ENCODE data around the gene FRMD5.

FRMD5 gene

GRCh38 chr15:43879386-43880355 is 315.4 kb downstream of the FRMD5 start:
- no peak for TF ChIP-seq CTCF (IDR thresholded peaks at IDR 0.05; ENCODE audit: control insufficient read depth, insufficient read depth, low read depth, low read length, missing control alignments)
- no peak for DNase-seq (ENCODE audit: low read depth)
- no peak overlapping the region for H3K4me3 ChIP-seq (ENCODE audit: control insufficient read depth, low read depth, low read length)

- no peak overlapping the region for H3K4me3 ChIP-seq (ENCODE audit: control insufficient read depth, low read depth, low read length)
- DNase-seq (ENCODE audit: low read depth): no peak
- TF ChIP-seq CTCF (IDR thresholded peaks at IDR 0.05; ENCODE audit: control insufficient read depth, insufficient read depth, low read depth, low read length, missing control alignments): no peak
Measured at GRCh38 chr15:43878446-43878845, 316.6 kb downstream of the FRMD5 start.

- no peak for TF ChIP-seq CTCF (IDR thresholded peaks at IDR 0.05; ENCODE audit: control insufficient read depth, insufficient read depth, low read depth, low read length, missing control alignments)
- DNase-seq (ENCODE audit: low read depth): no peak
- no peak overlapping the region for H3K4me3 ChIP-seq (ENCODE audit: control insufficient read depth, low read depth, low read length)
Measured at GRCh38 chr15:43877371-43877770, 317.7 kb downstream of the FRMD5 start.

- DNase-seq (ENCODE audit: low read depth): no peak
- no peak overlapping the region for H3K4me3 ChIP-seq (ENCODE audit: control insufficient read depth, low read depth, low read length)
- TF ChIP-seq CTCF (IDR thresholded peaks at IDR 0.05; ENCODE audit: control insufficient read depth, insufficient read depth, low read depth, low read length, missing control alignments): no peak
Measured at GRCh38 chr15:43876872-43877271, 318.2 kb downstream of the FRMD5 start.

GRCh38 chr15:43873651-43874050 is 321.4 kb downstream of the FRMD5 start:
- no peak for DNase-seq (ENCODE audit: low read depth)
- H3K4me3 ChIP-seq (ENCODE audit: control insufficient read depth, low read depth, low read length): no peak overlapping the region
- TF ChIP-seq CTCF (IDR thresholded peaks at IDR 0.05; ENCODE audit: control insufficient read depth, insufficient read depth, low read depth, low read length, missing control alignments): no peak

GRCh38 chr15:43872416-43873020 is 322.6 kb downstream of the FRMD5 start:
- TF ChIP-seq CTCF (IDR thresholded peaks at IDR 0.05; ENCODE audit: control insufficient read depth, insufficient read depth, low read depth, low read length, missing control alignments): peak; percentile 80
- H3K4me3 ChIP-seq (ENCODE audit: control insufficient read depth, low read depth, low read length): no peak overlapping the region
- peak; percentile 58 for DNase-seq (ENCODE audit: low read depth)
